GM23338 (cell line): ENCODE data around the gene ST3GAL6.

Source experiments
- CREB1 ChIP-seq: fragments of 250-450 bp; sonication (Bioruptor Pico); IDR thresholded peaks from 2 replicates; pipeline ENCODE4 v1.5.0; 2020; ENCODE audit warnings: low read depth, mild to moderate bottlenecking, moderate library complexity
- POLR2AphosphoS5 ChIP-seq: IDR thresholded peaks from 2 replicates; pipeline ENCODE4 v1.6.1; 2016; ENCODE audit warnings: antibody characterized with exemption, low read depth

DNA sequence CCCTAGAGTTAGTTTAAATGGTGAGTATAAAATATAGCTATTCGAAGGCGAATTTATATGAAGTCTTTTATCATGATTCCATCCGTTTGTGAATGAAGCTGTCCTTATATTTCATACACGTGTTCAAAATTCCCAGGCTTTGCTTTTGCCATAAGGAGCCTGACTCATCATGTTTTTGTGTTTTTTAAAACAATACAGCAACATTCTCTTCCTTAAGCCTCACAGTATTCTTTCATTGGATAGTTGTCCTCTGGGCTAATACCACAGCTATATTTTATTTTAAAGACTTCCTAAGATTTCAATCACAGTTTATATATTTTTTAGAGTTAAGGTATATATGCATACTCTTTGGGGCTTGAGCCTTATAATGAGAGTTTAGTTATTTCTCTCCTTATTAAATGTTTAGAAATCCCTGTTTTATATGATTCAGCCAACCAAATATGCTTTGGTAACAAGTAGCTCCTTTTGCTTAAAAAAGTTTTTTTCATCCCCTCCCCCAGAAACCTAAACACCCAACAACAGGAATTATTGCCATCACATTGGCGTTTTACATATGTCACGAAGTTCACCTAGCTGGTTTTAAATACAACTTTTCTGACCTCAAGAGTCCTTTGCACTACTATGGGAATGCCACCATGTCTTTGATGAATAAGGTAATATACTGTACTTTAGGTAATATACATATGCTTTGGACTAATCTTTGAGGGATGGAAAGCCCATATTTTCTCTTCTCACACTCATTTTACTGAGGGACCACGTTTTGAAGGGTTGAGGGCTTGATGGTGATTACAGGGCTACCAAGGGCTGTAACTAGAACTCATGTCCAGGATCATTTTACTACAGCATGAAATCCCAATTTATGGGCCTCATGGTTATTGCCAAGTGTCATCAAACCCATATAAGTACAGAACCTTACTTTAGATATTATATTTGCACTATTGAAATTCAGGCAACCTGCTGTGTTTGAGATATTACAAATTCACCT is 28.5 kb downstream of the ST3GAL6 start:
- no peak for TF ChIP-seq CREB1 (CRISPR knock-in tag)
- no peak for TF ChIP-seq POLR2AphosphoS5
